Measurements from ENCODE around the gene ZNF284. TPM values are rescaled to one million over a fixed set of nuclear protein-coding genes. Genes with fewer than 3 reads are reported as not detected.

ZNF284 gene
- total RNA-seq, 4 donors from 2014 or later: 1.8 to 2.4 (median 2.1) TPM

DNA sequence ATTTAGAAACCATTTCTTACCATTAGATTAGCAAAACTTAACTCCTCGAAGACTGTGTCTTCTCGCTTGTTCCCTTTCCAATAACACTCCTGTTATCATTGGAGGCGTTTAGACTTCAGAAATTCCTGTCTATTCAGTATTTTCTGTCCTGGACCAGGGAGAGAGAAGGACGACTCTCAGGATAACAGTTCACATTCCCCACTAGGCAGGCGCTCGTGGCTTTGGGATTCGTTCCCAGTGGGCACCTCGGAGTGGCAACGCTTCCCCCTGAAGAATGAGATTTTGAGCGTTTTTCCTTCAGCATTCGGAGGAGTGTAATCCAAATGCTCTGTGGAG, 40.8 kb downstream of the ZNF284 start:
- TF ChIP-seq, protein P1, sequence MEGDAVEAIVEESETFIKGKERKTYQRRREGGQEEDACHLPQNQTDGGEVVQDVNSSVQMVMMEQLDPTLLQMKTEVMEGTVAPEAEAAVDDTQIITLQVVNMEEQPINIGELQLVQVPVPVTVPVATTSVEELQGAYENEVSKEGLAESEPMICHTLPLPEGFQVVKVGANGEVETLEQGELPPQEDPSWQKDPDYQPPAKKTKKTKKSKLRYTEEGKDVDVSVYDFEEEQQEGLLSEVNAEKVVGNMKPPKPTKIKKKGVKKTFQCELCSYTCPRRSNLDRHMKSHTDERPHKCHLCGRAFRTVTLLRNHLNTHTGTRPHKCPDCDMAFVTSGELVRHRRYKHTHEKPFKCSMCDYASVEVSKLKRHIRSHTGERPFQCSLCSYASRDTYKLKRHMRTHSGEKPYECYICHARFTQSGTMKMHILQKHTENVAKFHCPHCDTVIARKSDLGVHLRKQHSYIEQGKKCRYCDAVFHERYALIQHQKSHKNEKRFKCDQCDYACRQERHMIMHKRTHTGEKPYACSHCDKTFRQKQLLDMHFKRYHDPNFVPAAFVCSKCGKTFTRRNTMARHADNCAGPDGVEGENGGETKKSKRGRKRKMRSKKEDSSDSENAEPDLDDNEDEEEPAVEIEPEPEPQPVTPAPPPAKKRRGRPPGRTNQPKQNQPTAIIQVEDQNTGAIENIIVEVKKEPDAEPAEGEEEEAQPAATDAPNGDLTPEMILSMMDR (IDR thresholded peaks at IDR 0.05; ENCODE audit: low read depth): no peak

DNA sequence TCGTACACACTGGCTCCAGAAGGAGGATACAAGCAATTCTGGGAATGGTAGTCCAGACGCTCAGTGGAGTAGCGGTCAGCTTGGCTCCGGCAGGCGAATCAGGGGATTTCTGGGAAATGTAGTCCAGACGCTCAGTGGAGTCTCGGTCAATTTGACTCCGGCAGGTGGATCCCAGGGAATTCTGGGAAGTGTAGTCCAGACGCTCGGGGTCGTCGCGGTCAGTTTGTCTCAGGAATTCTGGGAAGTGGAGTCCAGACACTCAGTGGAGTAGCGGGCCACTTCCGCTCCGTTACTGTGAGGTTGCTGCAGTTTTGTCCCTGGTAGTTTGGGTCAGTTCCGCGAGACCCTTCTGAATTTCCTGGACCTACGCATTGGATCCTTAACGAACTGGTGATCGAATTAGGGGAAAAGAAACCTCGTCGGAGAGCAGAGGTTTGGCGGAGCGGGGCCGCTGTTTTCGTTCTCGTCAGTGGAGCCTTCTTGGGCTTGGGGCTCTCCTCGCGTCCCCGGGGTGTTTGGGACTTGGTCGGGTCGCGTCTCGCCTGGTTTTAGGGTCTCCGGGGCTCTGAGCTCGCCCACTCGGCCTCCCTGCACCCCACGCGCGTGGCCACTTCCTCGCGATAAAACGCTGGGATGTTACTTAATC, 41.3 kb downstream of the ZNF284 start, which contains the start of gene ZNF225:
Gene ZNF225 (plus strand): TSS at position 262 of the 646 bp plus-strand sequence. CDS start 2,429 bp downstream, outside the sequence.
- TF ChIP-seq, protein P1 (IDR thresholded peaks at IDR 0.05; ENCODE audit: low read depth): no peak

DNA sequence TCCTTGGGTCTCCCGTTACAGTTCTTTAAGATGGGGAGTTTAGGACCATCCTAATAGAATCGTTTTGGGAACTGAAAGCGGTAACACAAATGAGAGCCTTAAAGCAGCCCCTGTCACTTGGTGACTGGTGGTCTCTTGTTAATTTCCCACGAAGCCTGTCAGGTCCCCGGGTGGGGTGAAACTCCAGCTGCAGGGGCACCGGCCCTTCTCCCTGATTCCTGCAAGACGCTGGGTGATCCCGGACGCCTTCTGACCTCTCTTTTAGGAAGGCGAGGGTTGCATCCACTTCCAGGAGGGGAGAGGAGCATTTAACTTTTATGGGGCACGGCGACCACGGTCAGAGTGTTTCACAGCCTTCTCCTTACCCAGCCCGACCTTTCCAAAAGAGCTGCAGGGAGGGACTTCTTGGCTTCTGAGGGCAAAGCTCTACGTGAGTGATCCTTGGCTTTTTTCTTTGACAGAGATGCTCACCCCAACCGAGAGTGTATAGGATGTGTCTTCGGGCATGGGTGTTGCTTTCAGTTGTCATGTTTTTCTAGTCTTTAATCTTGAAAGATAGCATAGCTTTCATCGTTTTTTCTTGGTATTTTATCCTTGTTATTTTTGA, 41.9 kb downstream of the ZNF284 start:
- TF ChIP-seq, protein P1 (IDR thresholded peaks at IDR 0.05; ENCODE audit: low read depth): no peak

GRCh38 chr19:44131955-44132354, 60.0 kb downstream of the ZNF284 start:
- TF ChIP-seq, protein P1 (IDR thresholded peaks at IDR 0.05; ENCODE audit: low read depth): no peak

Small RNAs within 50 kb of the gene (small RNA-seq; reads per million reads assigned to genes)
- gene RNU6-902P: not detected

Other genes starting within 250 kb of the ZNF284 start
- gene ZNF283, start 244.8 kb upstream of the ZNF284 start, total RNA-seq: 10 to 100 TPM in 1 of 4 donors, 1 to 10 TPM in 3; 5.7 to 10.5 (median 8.1) TPM
- gene ZNF404, start 188.2 kb upstream of the ZNF284 start, total RNA-seq: 1 to 10 TPM in 3 of 4 donors, under 1 TPM in 1; 0.49 to 4.1 (median 1.5) TPM
- gene ZNF45, start 136.9 kb upstream of the ZNF284 start, total RNA-seq: 1 to 10 TPM; 5.9 to 8.7 (median 7.1) TPM
- 1 to 10 TPM; 4.5 to 6.8 (median 5.6) TPM for gene ZNF221, start 120.9 kb upstream of the ZNF284 start, total RNA-seq
- 10 to 100 TPM in 1 of 4 donors, 1 to 10 TPM in 3; 6.0 to 13.8 (median 9.1) TPM for gene ZNF155, start 88.0 kb upstream of the ZNF284 start, total RNA-seq
- 10 to 100 TPM in 1 of 4 donors, 1 to 10 TPM in 3; 1.9 to 11.0 (median 3.4) TPM for gene ZNF230, start 69.2 kb upstream of the ZNF284 start, total RNA-seq
- 1 to 10 TPM; 2.2 to 3.2 (median 3.1) TPM for gene ZNF222, start 46.8 kb upstream of the ZNF284 start, total RNA-seq
- gene ZNF223, start 20.1 kb upstream of the ZNF284 start, total RNA-seq: 1 to 10 TPM; 2.9 to 5.9 (median 5.0) TPM
- 10 to 100 TPM; 19.9 to 32.6 (median 30.0) TPM for gene ZNF224, start 22.2 kb downstream of the ZNF284 start, total RNA-seq
- gene ZNF225, start 41.2 kb downstream of the ZNF284 start, total RNA-seq: 1 to 10 TPM; 3.3 to 5.1 (median 4.1) TPM
- gene ZNF234, start 69.4 kb downstream of the ZNF284 start, total RNA-seq: 1 to 10 TPM; 4.9 to 9.1 (median 7.4) TPM
- gene ZNF226, start 92.9 kb downstream of the ZNF284 start, total RNA-seq: 10 to 100 TPM; 12.9 to 20.7 (median 17.6) TPM
- gene ZNF227, start 140.4 kb downstream of the ZNF284 start, total RNA-seq: 10 to 100 TPM; 15.3 to 18.3 (median 16.9) TPM
- gene ZNF233, start 187.7 kb downstream of the ZNF284 start, total RNA-seq: under 1 TPM in 3 of 4 donors, not detected in 1; 0.44 to 0.68 (median 0.49) TPM
- 1 to 10 TPM; 5.1 to 7.5 (median 7.0) TPM for gene ZNF235, start 232.9 kb downstream of the ZNF284 start, total RNA-seq

Measured in subcutaneous adipose tissue (tissue), 4 donors.